ENCODE measurements around the gene POLA1.

POLA1 gene

DNA sequence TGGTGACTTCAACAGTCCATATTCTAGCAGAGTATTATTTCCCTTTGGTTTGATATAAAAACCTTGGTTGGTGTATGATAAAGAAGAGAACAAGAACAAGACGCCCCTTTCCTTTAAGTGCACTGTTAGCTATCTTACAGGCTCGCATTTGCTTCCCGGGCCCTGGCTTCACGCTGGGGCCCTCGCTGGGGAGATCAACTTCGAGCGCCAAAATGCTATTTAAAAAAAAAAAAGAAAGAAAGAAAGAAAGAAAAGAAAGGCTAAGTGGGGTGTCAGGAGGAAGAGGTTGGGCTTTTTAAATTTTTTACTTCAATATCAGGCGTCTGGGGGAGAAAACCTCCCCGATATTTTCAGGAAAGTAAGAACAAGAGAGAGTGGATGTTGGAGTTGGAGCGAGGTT is 310.3 kb downstream of the POLA1 start:
- H3K4me1 ChIP-seq (ENCODE audit: control extremely low read depth in 1 of 4, control insufficient read depth in 4 of 4, insufficient read depth in 4 of 4, low read length in 3 of 4) = peaks cover 0 to 20% (median 9%) of the 10 kb centered on the region in 4 experiments
- no peak overlapping the region for H3K4me3 ChIP-seq (ENCODE audit: control insufficient read depth in 1 of 7, extremely low read depth in 1 of 7, insufficient read depth in 4 of 7, low read depth in 2 of 7, low read length in 6 of 7)
- CTCF ChIA-PET = no interaction called here
- no peaks in the 10 kb centered on the region for H3K36me3 ChIP-seq (ENCODE audit: control insufficient read depth in 4 of 4, insufficient read depth in 4 of 4, low read length in 3 of 4)
- POLR2A ChIA-PET = no interaction called here
- no peak for DNase-seq
- peaks cover 0 to 3% (median 0%) of the 10 kb centered on the region in 5 experiments for H3K9me3 ChIP-seq (ENCODE audit: control extremely low read depth in 1 of 5, control insufficient read depth in 4 of 5, insufficient read depth in 2 of 5, low read depth in 1 of 5, low read length in 4 of 5)
- H3K27me3 ChIP-seq (replicated peaks in 2 of 5; ENCODE audit: control insufficient read depth in 4 of 5, insufficient read depth in 5 of 5, low read length in 4 of 5) = peaks cover 9 to 95% (median 48%) of the 10 kb centered on the region in 5 experiments
- no peak overlapping the region for H3K27ac ChIP-seq (ENCODE audit: insufficient read depth in 1 of 2, low read depth in 1 of 2, low read length in 2 of 2, poor library complexity in 1 of 2, severe bottlenecking in 2 of 2)
- 27% methylated on average over 9 of the region's 10 CpGs for WGBS (ENCODE audit: insufficient coverage)

DNA sequence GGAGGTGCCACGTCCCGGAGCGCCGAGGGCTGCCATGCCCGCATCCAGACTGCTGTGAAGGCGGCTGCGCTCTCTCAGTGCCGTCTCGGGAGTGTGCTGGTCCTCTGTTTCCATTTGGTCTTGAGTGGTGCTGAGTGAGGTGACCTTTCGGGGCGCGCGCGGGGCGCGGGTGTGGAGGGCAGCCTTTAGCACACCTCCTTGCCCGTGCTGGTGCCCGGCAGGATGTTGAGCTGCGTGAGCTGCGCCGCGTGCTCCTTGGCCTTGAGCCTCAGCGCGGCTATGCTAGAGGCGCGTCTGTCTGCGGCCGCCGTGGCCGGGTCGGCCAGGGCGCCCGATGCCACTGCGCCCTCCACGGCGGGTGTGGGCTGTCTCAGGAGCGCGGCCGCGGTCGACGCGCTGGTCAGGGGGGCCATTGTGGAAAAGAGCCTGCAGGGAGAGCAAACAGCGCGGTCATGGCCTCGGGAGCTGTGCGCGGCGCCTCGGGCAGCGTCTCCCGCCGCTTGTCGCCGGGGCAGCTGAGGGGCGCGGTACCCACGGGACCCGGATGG is 310.8 kb downstream of the POLA1 start:
- peaks cover 0 to 20% (median 9%) of the 10 kb centered on the region in 4 experiments for H3K4me1 ChIP-seq (ENCODE audit: control extremely low read depth in 1 of 4, control insufficient read depth in 4 of 4, insufficient read depth in 4 of 4, low read length in 3 of 4)
- POLR2A ChIA-PET = interaction anchor here (0.6 kb wide), 1 partner anchor 15 kb away, joined by 4 read pairs; no protein-coding TSS in a partner anchor
- peak overlapping the region in 2 of 7 experiments; percentile 11 to 33 for H3K4me3 ChIP-seq (ENCODE audit: control insufficient read depth in 1 of 7, extremely low read depth in 1 of 7, insufficient read depth in 4 of 7, low read depth in 2 of 7, low read length in 6 of 7)
- H3K27me3 ChIP-seq (replicated peaks in 2 of 5; ENCODE audit: control insufficient read depth in 4 of 5, insufficient read depth in 5 of 5, low read length in 4 of 5) = peaks cover 12 to 98% (median 52%) of the 10 kb centered on the region in 5 experiments
- H3K27ac ChIP-seq (ENCODE audit: insufficient read depth in 1 of 2, low read depth in 1 of 2, low read length in 2 of 2, poor library complexity in 1 of 2, severe bottlenecking in 2 of 2) = no peak overlapping the region
- DNase-seq = no peak
- 29% methylated on average over 46 of the region's 59 CpGs for WGBS (ENCODE audit: insufficient coverage)
- CTCF ChIA-PET = no interaction called here
- no peaks in the 10 kb centered on the region for H3K36me3 ChIP-seq (ENCODE audit: control insufficient read depth in 4 of 4, insufficient read depth in 4 of 4, low read length in 3 of 4)
- peaks cover 0 to 3% (median 0%) of the 10 kb centered on the region in 5 experiments for H3K9me3 ChIP-seq (ENCODE audit: control extremely low read depth in 1 of 5, control insufficient read depth in 4 of 5, insufficient read depth in 2 of 5, low read depth in 1 of 5, low read length in 4 of 5)

DNA sequence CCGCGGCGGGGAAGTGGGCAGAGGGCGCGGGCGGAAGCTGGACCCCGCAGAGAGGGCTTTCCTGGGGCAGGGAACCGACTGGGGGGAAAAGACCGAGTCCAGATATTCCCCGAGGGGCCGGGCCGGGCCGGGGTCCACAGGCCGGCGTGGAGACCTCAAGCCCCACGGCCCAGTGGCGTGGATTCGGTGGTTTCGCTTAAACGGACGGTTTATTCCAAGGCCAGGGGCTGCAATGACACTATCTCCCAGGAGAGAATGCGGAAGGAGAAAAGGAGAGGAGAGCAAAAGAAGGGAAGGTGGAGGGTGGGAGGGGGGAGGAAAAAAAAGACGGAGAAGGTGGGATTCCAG is 311.3 kb downstream of the POLA1 start:
- ChIA-PET POLR2A (interaction anchor here (0.6 kb wide), 1 partner anchor 14 kb away, joined by 4 read pairs; no protein-coding TSS in a partner anchor), CTCF (no interaction called here)
- H3K36me3 ChIP-seq (ENCODE audit: control insufficient read depth in 4 of 4, insufficient read depth in 4 of 4, low read length in 3 of 4) = no peaks in the 10 kb centered on the region
- peaks cover 0 to 20% (median 9%) of the 10 kb centered on the region in 4 experiments for H3K4me1 ChIP-seq (ENCODE audit: control extremely low read depth in 1 of 4, control insufficient read depth in 4 of 4, insufficient read depth in 4 of 4, low read length in 3 of 4)
- no peak overlapping the region for H3K27ac ChIP-seq (ENCODE audit: insufficient read depth in 1 of 2, low read depth in 1 of 2, low read length in 2 of 2, poor library complexity in 1 of 2, severe bottlenecking in 2 of 2)
- peaks cover 0 to 3% (median 0%) of the 10 kb centered on the region in 5 experiments for H3K9me3 ChIP-seq (ENCODE audit: control extremely low read depth in 1 of 5, control insufficient read depth in 4 of 5, insufficient read depth in 2 of 5, low read depth in 1 of 5, low read length in 4 of 5)
- H3K27me3 ChIP-seq (replicated peaks in 2 of 5; ENCODE audit: control insufficient read depth in 4 of 5, insufficient read depth in 5 of 5, low read length in 4 of 5) = peaks cover 13 to 98% (median 54%) of the 10 kb centered on the region in 5 experiments
- peak overlapping the region in 1 of 7 experiments; percentile 11 for H3K4me3 ChIP-seq (ENCODE audit: control insufficient read depth in 1 of 7, extremely low read depth in 1 of 7, insufficient read depth in 4 of 7, low read depth in 2 of 7, low read length in 6 of 7)
- WGBS (ENCODE audit: insufficient coverage) = 38% methylated on average over 21 of the region's 23 CpGs
- no peak for DNase-seq

DNA sequence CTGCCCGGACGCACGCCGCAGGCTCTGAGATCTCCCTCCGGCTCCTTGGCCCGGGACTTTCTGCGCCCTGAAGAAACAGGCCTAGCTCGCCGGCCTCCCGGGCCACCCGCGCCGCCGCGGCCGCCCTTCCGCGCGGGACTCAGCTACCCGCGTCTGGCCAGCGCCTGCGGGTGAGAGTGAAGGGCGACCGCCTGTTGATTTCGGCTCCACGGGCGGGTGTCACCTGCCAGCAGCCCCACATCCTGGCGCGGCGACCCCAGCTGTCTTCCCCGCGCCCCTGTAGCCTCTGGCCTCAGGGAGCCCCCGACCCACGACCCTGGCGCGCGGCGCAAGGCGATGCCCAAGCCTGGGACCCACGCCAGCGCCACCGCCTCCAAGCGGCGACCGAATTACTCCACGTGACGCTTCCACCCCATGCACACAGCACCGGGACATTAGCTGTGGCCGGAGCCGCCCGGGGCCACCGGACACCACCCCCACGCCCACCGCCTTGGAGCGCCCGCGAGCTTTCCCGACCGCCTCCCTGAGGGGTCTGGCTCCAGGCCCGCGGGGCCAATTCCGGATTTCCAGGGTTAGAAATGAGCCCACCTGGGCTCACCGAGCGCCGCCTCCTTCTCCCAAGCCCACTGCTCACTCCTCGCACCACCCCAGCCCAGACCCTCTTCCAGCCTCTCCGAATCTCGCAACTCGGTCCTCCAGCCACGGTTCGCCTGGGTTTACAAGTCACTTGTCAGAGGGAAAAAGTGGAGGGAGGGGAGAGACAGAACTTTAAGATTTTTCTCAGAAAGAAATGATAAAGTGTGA is 311.9 kb downstream of the POLA1 start:
- Histone ChIP-seq H3K27me3 (replicated peaks in 2 of 5; ENCODE audit: control insufficient read depth in 4 of 5, insufficient read depth in 5 of 5, low read length in 4 of 5) (peaks cover 13 to 100% (median 58%) of the 10 kb centered on the region in 5 experiments), H3K4me1 (ENCODE audit: control extremely low read depth in 1 of 4, control insufficient read depth in 4 of 4, insufficient read depth in 4 of 4, low read length in 3 of 4) (peaks cover 0 to 20% (median 9%) of the 10 kb centered on the region in 4 experiments), H3K9me3 (ENCODE audit: control extremely low read depth in 1 of 5, control insufficient read depth in 4 of 5, insufficient read depth in 2 of 5, low read depth in 1 of 5, low read length in 4 of 5) (peaks cover 0 to 3% (median 0%) of the 10 kb centered on the region in 5 experiments), H3K4me3 (ENCODE audit: control insufficient read depth in 1 of 7, extremely low read depth in 1 of 7, insufficient read depth in 4 of 7, low read depth in 2 of 7, low read length in 6 of 7) (no peak overlapping the region), H3K27ac (ENCODE audit: insufficient read depth in 1 of 2, low read depth in 1 of 2, low read length in 2 of 2, poor library complexity in 1 of 2, severe bottlenecking in 2 of 2) (no peak overlapping the region), H3K36me3 (ENCODE audit: control insufficient read depth in 4 of 4, insufficient read depth in 4 of 4, low read length in 3 of 4) (no peaks in the 10 kb centered on the region)
- WGBS (ENCODE audit: insufficient coverage) = 26% methylated on average over 62 of the region's 72 CpGs
- ChIA-PET CTCF (no interaction called here), POLR2A (interaction anchor here (0.6 kb wide), 1 partner anchor 14 kb away, joined by 4 read pairs; no protein-coding TSS in a partner anchor)
- no peak for DNase-seq

DNA sequence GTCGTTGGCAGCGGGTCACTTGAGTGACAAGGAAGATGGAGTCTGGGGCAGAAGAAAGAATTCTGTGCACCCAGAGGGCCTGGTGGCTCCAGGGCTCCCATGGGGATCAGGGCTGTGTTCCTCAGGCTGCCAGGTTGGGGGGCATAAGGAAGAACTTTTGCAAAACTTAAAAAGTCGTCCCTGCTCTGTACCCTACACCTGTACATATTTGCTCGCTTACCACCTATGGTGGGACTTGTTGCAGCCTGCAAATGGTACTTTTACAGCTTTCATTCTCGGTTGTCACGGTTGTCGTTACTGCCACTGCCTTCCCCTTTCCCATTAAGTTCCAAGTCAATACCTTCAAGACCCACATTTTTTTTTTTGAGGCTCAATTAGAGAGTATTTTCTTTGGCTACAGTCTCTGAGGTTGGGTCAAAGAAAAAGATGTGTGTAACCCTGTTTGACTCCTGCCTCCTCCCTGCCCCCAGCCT is 312.9 kb downstream of the POLA1 start:
- no peaks in the 10 kb centered on the region for H3K36me3 ChIP-seq (ENCODE audit: control insufficient read depth in 4 of 4, insufficient read depth in 4 of 4, low read length in 3 of 4)
- no peak overlapping the region for H3K27ac ChIP-seq (ENCODE audit: insufficient read depth in 1 of 2, low read depth in 1 of 2, low read length in 2 of 2, poor library complexity in 1 of 2, severe bottlenecking in 2 of 2)
- ChIA-PET POLR2A (no interaction called here), CTCF (interaction anchor here (1.2 kb wide), 1 partner anchor 8 kb away, joined by 3 read pairs; no protein-coding TSS in a partner anchor)
- no peak for DNase-seq
- peak overlapping the region in 1 of 7 experiments; percentile 7 for H3K4me3 ChIP-seq (ENCODE audit: control insufficient read depth in 1 of 7, extremely low read depth in 1 of 7, insufficient read depth in 4 of 7, low read depth in 2 of 7, low read length in 6 of 7)
- peaks cover 0 to 8% (median 0%) of the 10 kb centered on the region in 5 experiments for H3K9me3 ChIP-seq (ENCODE audit: control extremely low read depth in 1 of 5, control insufficient read depth in 4 of 5, insufficient read depth in 2 of 5, low read depth in 1 of 5, low read length in 4 of 5)
- H3K4me1 ChIP-seq (ENCODE audit: control extremely low read depth in 1 of 4, control insufficient read depth in 4 of 4, insufficient read depth in 4 of 4, low read length in 3 of 4) = peaks cover 0 to 20% (median 9%) of the 10 kb centered on the region in 4 experiments
- peaks cover 15 to 100% (median 60%) of the 10 kb centered on the region in 5 experiments for H3K27me3 ChIP-seq (replicated peaks in 2 of 5; ENCODE audit: control insufficient read depth in 4 of 5, insufficient read depth in 5 of 5, low read length in 4 of 5)
- 24% methylated on average over 4 of the region's 7 CpGs for WGBS (ENCODE audit: insufficient coverage)

DNA sequence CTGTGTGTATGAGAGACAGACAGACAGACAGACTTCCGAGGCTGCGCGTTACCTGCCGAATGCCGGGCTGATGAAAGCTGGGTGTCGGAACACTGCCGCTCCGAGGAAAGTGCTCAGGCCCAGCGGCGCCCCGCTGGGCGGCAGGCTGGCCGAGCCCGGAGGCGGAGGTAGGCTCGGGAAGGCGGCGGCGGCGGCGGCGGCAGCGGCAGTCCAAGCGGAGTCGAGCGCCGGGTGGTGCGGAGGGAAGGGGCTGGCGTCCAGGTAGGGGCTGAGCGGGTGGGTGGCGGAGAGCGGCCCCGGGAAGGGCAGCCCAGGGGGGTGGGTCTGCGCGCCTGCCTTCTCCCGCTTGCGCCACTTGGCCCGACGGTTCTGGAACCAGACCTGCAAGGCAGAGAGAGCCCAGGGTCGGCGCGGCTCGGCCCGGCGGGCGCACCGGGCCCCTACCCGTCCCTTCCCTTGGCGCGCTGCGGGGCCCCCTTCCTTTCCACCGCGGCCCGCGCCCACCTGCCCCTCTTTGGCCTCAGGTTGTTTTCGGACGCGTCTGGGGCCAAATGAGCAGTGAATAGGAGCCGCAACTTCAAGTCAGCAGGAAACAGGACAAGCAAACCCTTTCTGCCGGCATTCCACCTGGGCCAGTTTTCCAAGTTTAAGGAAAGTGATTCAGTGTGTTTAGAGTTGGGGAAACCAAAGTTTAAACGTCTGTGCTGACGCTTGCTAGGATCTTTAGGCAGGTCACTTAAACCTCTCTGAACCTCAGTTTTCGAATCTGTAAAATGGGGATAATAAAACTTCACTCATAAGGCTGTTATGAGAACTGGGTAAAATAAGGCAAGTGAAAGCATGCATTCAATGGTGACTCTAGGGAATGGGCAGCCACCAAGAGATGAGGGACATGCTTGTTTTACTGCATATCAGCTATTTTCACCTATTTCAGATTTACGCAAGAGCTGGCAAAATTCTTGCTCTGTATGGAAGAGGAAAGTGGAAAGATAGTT is 313.6 kb downstream of the POLA1 start:
- H3K9me3 ChIP-seq (ENCODE audit: control extremely low read depth in 1 of 5, control insufficient read depth in 4 of 5, insufficient read depth in 2 of 5, low read depth in 1 of 5, low read length in 4 of 5) = peaks cover 0 to 11% (median 0%) of the 10 kb centered on the region in 5 experiments
- POLR2A ChIA-PET = no interaction called here
- no peak overlapping the region for H3K27ac ChIP-seq (ENCODE audit: insufficient read depth in 1 of 2, low read depth in 1 of 2, low read length in 2 of 2, poor library complexity in 1 of 2, severe bottlenecking in 2 of 2)
- CTCF ChIA-PET = interaction anchor here (1.2 kb wide), 1 partner anchor 7 kb away, joined by 3 read pairs; no protein-coding TSS in a partner anchor
- DNase-seq = no peak
- H3K4me3 ChIP-seq (ENCODE audit: control insufficient read depth in 1 of 7, extremely low read depth in 1 of 7, insufficient read depth in 4 of 7, low read depth in 2 of 7, low read length in 6 of 7) = no peak overlapping the region
- H3K4me1 ChIP-seq (ENCODE audit: control extremely low read depth in 1 of 4, control insufficient read depth in 4 of 4, insufficient read depth in 4 of 4, low read length in 3 of 4) = peaks cover 0 to 24% (median 11%) of the 10 kb centered on the region in 4 experiments
- WGBS (ENCODE audit: insufficient coverage) = 20% methylated on average over 44 of the region's 64 CpGs
- H3K36me3 ChIP-seq (ENCODE audit: control insufficient read depth in 4 of 4, insufficient read depth in 4 of 4, low read length in 3 of 4) = no peaks in the 10 kb centered on the region
- peaks cover 13 to 100% (median 59%) of the 10 kb centered on the region in 5 experiments for H3K27me3 ChIP-seq (replicated peaks in 2 of 5; ENCODE audit: control insufficient read depth in 4 of 5, insufficient read depth in 5 of 5, low read length in 4 of 5)

Measured in common myeloid progenitor, CD34-positive (primary cell).